Hindlimb muscle (tissue), 1 donor: ENCODE data around the gene UBQLN3. TPM values are rescaled to one million over a fixed set of nuclear protein-coding genes. Genes with fewer than 3 reads are reported as not detected.
A peak's percentile ranks its signal among the peaks of the same experiment; 100 is the strongest.

ENCODE experiments used
- DNase-seq: peaks from one replicate; pipeline ENCODE4 v3.0.0-alpha.2; 2013
- polyA plus RNA-seq: library from polyadenylated mRNA; unstranded; fragments of 120-200 nt; gene quantifications from one replicate; pipeline ENCODE4 v1.2.1, GENCODE V29; 2013; ENCODE audit not compliant: insufficient read length

The UBQLN3 gene
- polyA plus RNA-seq, 1 donor: not detected

GRCh38 chr11:5505363-5506048 is 4.3 kb downstream of the UBQLN3 start:
- no peak for DNase-seq

GRCh38 chr11:5504403-5504921 is 5.3 kb downstream of the UBQLN3 start:
- DNase-seq: no peak

GRCh38 chr11:5500393-5500801 is 9.4 kb downstream of the UBQLN3 start:
- DNase-seq: no peak

GRCh38 chr11:5499671-5500070 is 10.1 kb downstream of the UBQLN3 start:
- DNase-seq: no peak

- no peak for DNase-seq
These were observed 20.0 kb downstream of the UBQLN3 start for GRCh38 chr11:5489576-5490357.

DNA sequence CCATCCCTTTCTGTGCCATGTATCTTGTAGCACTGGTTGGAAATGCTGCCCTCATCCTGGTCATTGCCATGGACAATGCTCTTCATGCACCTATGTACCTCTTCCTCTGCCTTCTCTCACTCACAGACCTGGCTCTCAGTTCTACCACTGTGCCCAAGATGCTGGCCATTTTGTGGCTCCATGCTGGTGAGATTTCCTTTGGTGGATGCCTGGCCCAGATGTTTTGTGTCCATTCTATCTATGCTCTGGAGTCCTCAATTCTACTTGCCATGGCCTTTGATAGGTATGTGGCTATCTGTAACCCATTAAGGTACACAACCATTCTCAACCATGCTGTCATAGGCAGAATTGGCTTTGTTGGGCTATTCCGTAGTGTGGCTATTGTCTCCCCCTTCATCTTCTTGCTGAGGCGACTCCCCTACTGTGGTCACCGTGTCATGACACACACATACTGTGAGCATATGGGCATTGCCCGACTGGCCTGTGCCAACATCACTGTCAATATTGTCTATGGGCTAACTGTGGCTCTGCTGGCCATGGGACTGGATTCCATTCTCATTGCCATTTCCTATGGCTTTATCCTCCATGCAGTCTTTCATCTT is 20.9 kb downstream of the UBQLN3 start:
- DNase-seq: no peak

GRCh38 chr11:5488385-5488784 is 21.4 kb downstream of the UBQLN3 start, which contains the start of gene OR52D1:
TSS of gene OR52D1 (plus strand) at chr11:5488685. CDS start at chr11:5488707, 22 bp downstream.
- no peak for DNase-seq

DNA sequence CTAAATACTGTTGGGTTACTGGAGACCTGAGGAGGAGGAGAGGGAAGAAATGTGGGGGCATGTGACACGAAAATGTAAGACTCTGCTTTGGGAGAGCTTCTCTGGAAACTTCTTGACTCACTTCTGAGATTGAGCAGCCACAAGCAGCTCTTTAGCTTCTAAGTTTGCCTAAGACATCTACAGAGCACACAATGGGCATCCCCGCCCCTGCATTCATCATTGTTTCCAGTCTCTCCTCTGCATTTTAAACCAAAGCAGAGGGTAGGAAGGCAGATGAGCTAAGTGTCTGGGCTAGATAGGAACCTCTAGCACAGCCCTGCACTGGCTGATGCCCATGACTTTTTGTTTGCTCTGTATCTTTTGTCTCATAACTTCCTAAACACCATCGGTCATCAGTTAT is 23.3 kb downstream of the UBQLN3 start:
- DNase-seq: no peak

GRCh38 chr11:5486003-5486402 is 23.8 kb downstream of the UBQLN3 start:
- no peak for DNase-seq

- peak; percentile 7 for DNase-seq
These were observed 33.5 kb downstream of the UBQLN3 start for GRCh38 chr11:5476186-5476819.

DNA sequence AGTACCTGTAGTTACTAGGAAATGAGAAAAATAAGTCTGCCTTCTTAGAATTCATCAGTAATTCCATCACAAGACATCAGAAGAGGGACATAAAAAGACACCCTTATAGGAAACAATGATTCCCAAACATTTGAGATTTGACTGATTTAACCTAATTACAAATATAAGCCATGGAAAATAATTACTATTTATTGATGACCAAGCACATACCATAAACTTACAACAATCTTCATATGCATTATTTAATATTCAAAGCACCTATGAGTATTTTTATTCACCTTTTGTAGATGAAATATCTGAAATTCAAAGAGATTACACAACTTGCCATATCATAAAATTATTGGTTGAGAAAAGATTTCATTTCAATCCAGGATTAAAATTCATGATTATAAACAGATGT is 35.8 kb downstream of the UBQLN3 start:
- no peak for DNase-seq

DNA sequence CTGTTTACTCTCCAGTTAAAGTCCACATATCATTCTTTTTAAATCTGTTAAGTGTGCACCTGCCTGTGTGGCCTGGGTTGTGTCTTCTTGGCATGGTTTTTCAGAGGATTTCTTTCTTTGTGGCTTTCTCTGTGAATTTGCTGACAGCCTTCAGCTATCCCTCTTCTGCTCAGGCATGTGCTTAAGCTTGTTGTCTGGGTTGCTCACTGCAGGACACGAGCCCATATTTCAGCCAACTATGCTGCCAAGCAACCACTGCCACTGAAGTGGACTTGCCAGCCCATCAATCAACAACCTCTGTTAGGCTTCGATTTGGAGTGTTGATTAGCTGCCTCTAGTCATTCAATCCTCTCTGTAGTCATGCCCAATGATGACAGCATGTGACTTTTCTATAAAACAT is 42.2 kb downstream of the UBQLN3 start:
- DNase-seq: no peak

- no peak for DNase-seq
These were observed 48.7 kb downstream of the UBQLN3 start for GRCh38 chr11:5460983-5461621.

Other genes with a start within 250 kb of the UBQLN3 start
- 4.3 TPM for gene HBE1, start 240.0 kb downstream of the UBQLN3 start, polyA plus RNA-seq
- not detected for gene OR51B4, start 208.0 kb downstream of the UBQLN3 start, polyA plus RNA-seq
- gene OR51B2, start 185.7 kb downstream of the UBQLN3 start, polyA plus RNA-seq: not detected
- gene OR51B5, start 166.4 kb downstream of the UBQLN3 start, polyA plus RNA-seq: not detected
- gene OR51B6, start 158.4 kb downstream of the UBQLN3 start, polyA plus RNA-seq: not detected
- gene OR51M1, start 126.1 kb downstream of the UBQLN3 start, polyA plus RNA-seq: not detected
- not detected for gene OR51Q1, start 87.8 kb downstream of the UBQLN3 start, polyA plus RNA-seq
- gene OR51I1, start 68.4 kb downstream of the UBQLN3 start, polyA plus RNA-seq: not detected
- gene OR51I2, start 60.6 kb downstream of the UBQLN3 start, polyA plus RNA-seq: not detected
- gene OR52D1, start 21.3 kb downstream of the UBQLN3 start, polyA plus RNA-seq: not detected
- 0.22 TPM for gene UBQLNL, start 6.7 kb upstream of the UBQLN3 start, polyA plus RNA-seq
- gene OR52H1, start 38.6 kb upstream of the UBQLN3 start, polyA plus RNA-seq: not detected
- gene OR52B6, start 70.9 kb upstream of the UBQLN3 start, polyA plus RNA-seq: not detected
- gene TRIM6, start 86.7 kb upstream of the UBQLN3 start, polyA plus RNA-seq: 1.1 TPM
- gene TRIM34, start 115.0 kb upstream of the UBQLN3 start, polyA plus RNA-seq: 4.1 TPM
- 13.9 TPM for gene TRIM5, start 175.1 kb upstream of the UBQLN3 start, polyA plus RNA-seq
- gene TRIM22, start 179.8 kb upstream of the UBQLN3 start, polyA plus RNA-seq: 12.1 TPM
- not detected for gene OR56B1, start 226.5 kb upstream of the UBQLN3 start, polyA plus RNA-seq
- 0.26 TPM for gene OR52N4, start 244.3 kb upstream of the UBQLN3 start, polyA plus RNA-seq